IPS-NIHi7 (cell line): ENCODE results near the gene SNRNP48.

ENCODE experiments used
- DNase-seq: peaks from one replicate; pipeline ENCODE4 v3.0.0; 2012; ENCODE audit warnings: mixed read lengths; ENCODE audit errors: extremely low spot score

Gene SNRNP48

GRCh38 chr6:7559196-7559595, 30.8 kb upstream of the SNRNP48 start:
- DNase-seq: no peak

DNA sequence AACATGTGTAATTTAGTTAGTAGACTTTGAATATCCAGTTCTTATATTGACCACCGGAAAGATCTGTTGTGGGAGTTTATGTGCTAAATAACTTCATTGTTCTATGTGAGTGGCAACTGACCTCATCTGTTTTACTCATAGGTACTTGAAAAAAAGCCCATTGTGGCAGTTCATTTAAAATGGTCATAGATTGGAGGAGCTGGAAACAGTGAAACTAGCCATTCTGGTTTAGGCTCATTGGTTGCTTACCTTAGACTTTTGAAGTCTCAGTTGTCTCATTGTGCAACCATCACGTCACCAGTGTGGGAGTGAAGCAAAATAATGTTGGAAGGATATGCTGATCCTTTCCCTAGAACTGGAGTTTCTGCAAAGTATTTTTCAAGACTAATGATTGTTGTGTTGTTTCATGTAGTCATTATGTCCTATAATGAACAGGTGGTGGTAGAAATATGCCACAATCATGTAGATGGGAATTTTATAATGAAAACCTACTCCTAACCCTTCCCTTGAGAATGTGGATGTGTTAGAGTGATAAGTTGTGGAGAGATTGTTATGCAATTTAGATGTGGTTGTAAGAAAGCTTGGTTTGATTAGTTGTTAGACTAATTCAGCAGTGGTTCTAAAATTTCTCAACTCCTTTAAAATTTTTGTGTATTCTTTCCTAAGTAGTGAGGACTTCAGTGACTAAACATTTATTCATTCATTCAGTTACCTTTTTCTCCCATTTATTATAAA, 30.2 kb upstream of the SNRNP48 start:
- DNase-seq: no peak

GRCh38 chr6:7561153-7561964, 28.6 kb upstream of the SNRNP48 start:
- no peak for DNase-seq

- no peak for DNase-seq
Observed at GRCh38 chr6:7562769-7563168, 27.2 kb upstream of the SNRNP48 start.

- no peak for DNase-seq
Observed at GRCh38 chr6:7566107-7566506, 23.9 kb upstream of the SNRNP48 start.

DNA sequence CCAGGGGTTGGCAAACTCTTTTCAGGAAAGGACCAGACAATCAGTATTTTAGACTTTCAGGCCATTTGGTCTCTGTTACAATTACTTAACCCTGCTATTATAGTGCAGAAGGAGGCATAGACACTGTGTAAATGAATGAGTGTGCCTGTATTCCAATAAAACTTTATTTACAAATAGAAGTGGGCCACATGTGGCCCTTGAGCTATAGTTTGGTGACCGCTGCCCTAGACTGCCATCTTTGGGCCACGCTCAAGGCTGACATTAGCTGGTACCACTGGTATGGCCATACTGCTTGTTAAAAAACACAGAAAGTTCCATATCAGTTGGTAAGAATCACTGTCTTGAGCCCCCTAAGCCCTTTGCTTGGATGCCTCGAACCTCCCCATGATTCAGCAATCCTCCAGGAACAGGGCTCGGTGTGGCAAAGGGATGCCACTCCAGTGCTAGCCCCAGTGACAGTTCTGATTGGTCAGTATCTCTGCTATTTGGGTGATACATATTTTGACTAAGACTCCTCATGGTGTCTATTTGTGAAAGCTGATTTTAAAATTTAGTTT, 23.3 kb upstream of the SNRNP48 start:
- no peak for DNase-seq

DNA sequence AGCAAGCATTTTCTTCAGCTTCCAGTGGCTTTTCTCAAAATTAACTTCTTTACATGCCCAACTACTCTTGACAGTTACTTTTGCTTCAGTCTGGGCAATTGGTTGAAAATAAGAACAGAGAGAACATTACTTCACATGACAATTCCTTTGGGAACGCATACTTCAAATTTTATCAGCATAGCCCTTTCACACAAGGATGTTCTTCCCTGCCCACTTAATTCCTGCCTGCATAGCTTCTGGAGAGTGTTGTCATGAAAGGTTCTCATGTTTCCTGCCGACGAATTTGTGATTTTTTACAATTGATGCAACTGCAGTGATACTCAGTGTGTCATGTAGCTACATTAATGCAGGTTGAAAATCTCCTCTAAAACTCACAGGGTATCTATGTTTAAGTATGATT, 22.0 kb upstream of the SNRNP48 start:
- DNase-seq: no peak

GRCh38 chr6:7569082-7569481, 20.9 kb upstream of the SNRNP48 start:
- no peak for DNase-seq

GRCh38 chr6:7572213-7572943, 17.6 kb upstream of the SNRNP48 start:
- DNase-seq: no peak

DNA sequence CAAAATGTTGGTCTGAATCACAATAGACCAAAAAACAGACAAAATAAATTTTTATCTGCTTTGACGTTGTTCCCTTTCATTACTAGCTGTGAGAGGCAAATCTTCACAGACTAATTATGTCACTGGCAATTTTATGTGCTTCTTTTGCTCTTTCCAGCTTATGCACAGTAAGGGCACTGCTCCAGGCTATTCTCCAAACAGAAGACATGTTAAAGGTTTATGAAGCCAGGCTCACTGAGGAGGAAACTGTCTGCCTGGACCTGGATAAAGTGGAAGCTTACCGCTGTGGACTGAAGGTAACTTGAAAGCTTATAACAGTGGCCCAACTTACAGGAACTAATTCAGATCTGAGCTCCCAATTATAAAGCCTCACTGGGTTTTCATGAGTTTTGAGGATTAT, 15.5 kb upstream of the SNRNP48 start:
- DNase-seq: no peak

DNA sequence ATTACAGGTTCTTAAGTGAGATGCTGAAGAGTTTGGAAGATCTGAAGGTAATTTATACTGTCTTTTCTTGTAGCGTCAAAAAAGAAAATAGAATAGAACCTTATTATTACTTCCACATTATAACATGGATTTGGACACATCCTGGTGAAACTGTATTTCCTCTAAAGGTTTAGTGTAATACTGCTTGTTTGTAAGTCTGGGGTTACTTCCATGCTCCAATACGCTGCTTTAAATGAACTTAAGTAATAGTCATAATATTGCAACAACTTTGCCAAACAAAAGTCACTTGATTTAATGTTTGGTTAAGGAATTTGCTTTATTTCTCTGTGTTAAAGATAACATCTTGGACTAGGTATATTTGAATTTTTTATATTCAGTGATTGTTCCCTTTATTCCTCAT, 11.5 kb upstream of the SNRNP48 start:
- DNase-seq: no peak

DNA sequence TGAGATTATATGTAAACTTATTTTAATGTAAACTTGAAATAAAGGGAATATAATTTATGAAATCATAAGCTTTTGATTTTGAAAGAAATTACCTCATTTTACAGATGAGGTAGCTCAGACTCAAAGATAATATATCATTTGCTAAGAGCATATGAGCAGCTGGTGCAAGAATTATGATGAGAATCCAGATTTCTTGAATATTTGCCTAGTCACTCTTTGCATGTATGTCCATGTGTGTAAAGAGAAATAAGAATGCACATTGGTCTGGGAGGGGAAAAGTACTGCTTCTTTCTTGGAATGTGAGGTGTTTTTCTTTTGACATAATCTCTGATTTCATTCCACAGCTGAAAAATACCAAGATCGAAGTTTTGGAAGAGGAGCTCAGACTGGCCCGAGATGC, 11.1 kb upstream of the SNRNP48 start:
- DNase-seq: no peak

- no peak for DNase-seq
Observed at GRCh38 chr6:7579851-7580250, 10.1 kb upstream of the SNRNP48 start.

DNA sequence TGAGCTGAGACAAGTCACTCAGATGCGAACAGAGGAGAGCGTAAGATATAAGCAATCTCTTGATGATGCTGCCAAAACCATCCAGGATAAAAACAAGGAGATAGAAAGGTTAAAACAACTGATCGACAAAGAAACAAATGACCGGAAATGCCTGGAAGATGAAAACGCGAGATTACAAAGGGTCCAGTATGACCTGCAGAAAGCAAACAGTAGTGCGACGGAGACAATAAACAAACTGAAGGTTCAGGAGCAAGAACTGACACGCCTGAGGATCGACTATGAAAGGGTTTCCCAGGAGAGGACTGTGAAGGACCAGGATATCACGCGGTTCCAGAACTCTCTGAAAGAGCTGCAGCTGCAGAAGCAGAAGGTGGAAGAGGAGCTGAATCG, 9.5 kb upstream of the SNRNP48 start:
- no peak for DNase-seq

- no peak for DNase-seq
Observed at GRCh38 chr6:7580927-7581618, 8.9 kb upstream of the SNRNP48 start.

GRCh38 chr6:7585287-7585930, 4.6 kb upstream of the SNRNP48 start:
- no peak for DNase-seq

DNA sequence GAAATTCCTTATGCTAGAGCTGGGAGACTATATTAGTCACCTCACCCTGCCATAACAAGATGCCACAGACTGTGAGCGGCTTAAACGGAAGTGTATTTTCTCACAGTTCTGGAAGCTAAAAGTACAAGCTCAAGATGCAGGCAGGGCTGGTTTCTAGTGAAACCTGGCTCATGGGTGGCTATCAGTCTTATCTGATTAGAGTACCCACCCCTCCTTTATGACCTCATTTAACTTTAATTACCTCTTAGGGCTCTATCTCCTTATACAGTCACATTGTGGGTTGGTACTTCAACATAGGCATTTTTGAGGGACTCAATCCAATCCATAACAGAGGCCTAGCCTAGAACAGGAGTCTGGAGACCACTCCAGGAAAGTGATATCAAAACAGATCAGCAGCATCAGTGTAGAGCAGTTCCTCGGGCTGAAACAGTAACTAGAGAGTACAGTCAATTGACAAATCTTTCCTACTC, 2.3 kb upstream of the SNRNP48 start:
- DNase-seq: no peak

- no peak for DNase-seq
Observed at GRCh38 chr6:7588506-7588905, 1.5 kb upstream of the SNRNP48 start.

DNA sequence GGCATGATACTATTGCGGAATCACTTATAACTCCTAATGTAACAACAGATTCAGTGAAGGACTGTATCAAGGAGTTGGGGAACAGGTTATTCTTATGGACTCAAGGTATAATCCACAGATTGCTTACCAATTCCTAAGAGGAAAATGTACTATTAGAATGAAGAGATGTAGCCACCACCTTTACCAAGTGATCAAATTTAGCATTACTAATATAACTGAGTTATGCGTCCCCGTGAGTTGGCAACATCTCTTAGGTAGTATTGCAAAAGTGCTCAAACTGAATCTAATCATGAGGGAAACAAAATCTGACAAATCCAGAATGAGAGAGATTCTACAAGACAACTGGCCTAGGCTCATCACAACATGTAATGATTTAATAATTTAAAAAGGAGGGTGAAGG, 777 bp upstream of the SNRNP48 start:
- DNase-seq: no peak

DNA sequence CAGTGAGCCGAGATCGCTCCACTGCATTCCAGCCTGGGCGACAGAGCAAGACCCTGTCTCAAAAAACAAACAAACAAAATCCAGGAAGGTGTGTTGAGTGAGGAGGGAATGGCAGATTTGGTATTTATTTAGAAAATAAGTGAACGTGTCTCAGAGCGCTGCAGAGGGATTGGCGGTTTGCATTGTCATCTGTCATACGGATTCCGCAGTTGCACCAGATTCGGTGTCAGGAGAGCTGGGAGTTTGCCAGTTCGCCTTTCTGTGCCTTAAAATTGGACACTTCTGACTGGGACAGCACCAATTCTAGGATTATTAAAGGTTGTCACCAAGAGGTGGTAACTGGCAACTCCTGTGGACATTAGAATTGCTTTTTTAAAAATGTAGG, 912 bp downstream of the SNRNP48 start:
- no peak for DNase-seq

- no peak for DNase-seq
Observed at GRCh38 chr6:7591770-7592169, 1.8 kb downstream of the SNRNP48 start.
